GM23248 (cell line): ENCODE measurements around the gene HK1.

Source experiments
- EZH2 ChIP-seq: fragments of 200-600 bp; sonication (generic); IDR thresholded peaks from 2 replicates; pipeline ENCODE4 v1.6.1; 2018; ENCODE audit warnings: antibody characterized with exemption, mild to moderate bottlenecking; ENCODE audit not compliant: insufficient read depth, poor library complexity, severe bottlenecking
- EZH2phosphoT487 ChIP-seq: fragments of 200-600 bp; sonication (generic); IDR thresholded peaks from 2 replicates; pipeline ENCODE4 v1.6.1; 2018; ENCODE audit warnings: antibody characterized with exemption, moderate library complexity, mild to moderate bottlenecking, low read depth; ENCODE audit not compliant: insufficient read depth

DNA sequence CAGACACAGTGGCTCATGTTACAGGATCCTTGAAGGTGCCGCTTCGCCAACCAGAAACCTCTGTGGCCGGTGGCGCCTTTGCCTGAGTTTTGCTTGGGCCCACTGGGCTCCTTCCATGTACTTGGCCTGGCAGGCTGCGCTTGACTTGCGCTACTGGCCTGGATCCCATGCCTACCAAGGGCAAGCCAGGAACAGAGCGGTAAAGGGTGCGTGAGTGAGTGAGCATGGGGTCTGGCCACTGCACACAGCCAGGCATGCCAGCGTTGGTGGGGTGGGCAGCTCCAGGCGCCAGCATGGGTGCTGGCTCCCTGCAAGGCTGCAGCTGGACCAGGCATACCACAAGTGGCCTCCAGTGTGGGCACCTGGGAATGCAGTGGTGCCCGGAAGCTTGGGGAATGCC is 156.6 kb downstream of the HK1 start:
- TF ChIP-seq EZH2phosphoT487 (no peak), EZH2 (no peak)
